Fibroblast of the conjunctiva (primary cell): ENCODE measurements around the gene TK1.

Experiments
- DNase-seq: peaks from one replicate; pipeline ENCODE4 v3.0.0-alpha.2; 2010; ENCODE audit warnings: low read depth

Gene TK1

GRCh38 chr17:78133971-78134898, 52.6 kb downstream of the TK1 start:
- DNase-seq = no peak

GRCh38 chr17:78133179-78133951, 53.5 kb downstream of the TK1 start:
- DNase-seq = no peak

- DNase-seq = no peak
Measured at GRCh38 chr17:78132767-78133178, 54.1 kb downstream of the TK1 start.

- no peak for DNase-seq
Measured at GRCh38 chr17:78132084-78132676, 54.7 kb downstream of the TK1 start.

GRCh38 chr17:78131172-78132083, 55.4 kb downstream of the TK1 start:
- DNase-seq = no peak

- no peak for DNase-seq
Measured at GRCh38 chr17:78130437-78131101, 56.3 kb downstream of the TK1 start, which contains the start of gene TMC8. TSS of gene TMC8 (plus strand) at chr17:78130771. CDS start at chr17:78131589, 818 bp downstream.

GRCh38 chr17:78130090-78130436, 56.8 kb downstream of the TK1 start:
- DNase-seq = no peak

GRCh38 chr17:78129351-78130089, 57.3 kb downstream of the TK1 start:
- DNase-seq = no peak

- no peak for DNase-seq
Measured at GRCh38 chr17:78128551-78129350, 58.1 kb downstream of the TK1 start, which contains the start of gene TMC6. TSS of gene TMC6 (minus strand) at chr17:78128755. CDS start at chr17:78126832, 1,923 bp downstream.

- DNase-seq = no peak
Measured at GRCh38 chr17:78127888-78128550, 58.8 kb downstream of the TK1 start.

- DNase-seq = no peak
Measured at GRCh38 chr17:78127239-78127887, 59.5 kb downstream of the TK1 start.

- DNase-seq = no peak
Measured at GRCh38 chr17:78126895-78127238, 60.0 kb downstream of the TK1 start.

- DNase-seq = no peak
Measured at GRCh38 chr17:78125976-78126894, 60.6 kb downstream of the TK1 start.

- no peak for DNase-seq
Measured at GRCh38 chr17:78125138-78125913, 61.5 kb downstream of the TK1 start.

GRCh38 chr17:78124836-78125137, 62.1 kb downstream of the TK1 start:
- no peak for DNase-seq
